SU-DHL-6 (cell line): Measurements from ENCODE around the gene KAZN.

Experiments
- CTCF ChIP-seq: fragments of 200-600 bp; sonication (generic); IDR thresholded peaks from one replicate; pipeline ENCODE4 v1.5.1; 2017; ENCODE audit warnings: antibody characterized with exemption, mild to moderate bottlenecking, low read length, moderate library complexity; ENCODE audit not compliant: insufficient read depth, poor library complexity, severe bottlenecking
- EZH2phosphoT487 ChIP-seq: fragments of 200-600 bp; sonication (generic), shearing (Covaris generic); conservative IDR thresholded peaks from 2 replicates; pipeline ENCODE4 v1.6.1; 2018; ENCODE audit warnings: mild to moderate bottlenecking, antibody characterized with exemption, low read length, moderate library complexity, mixed read lengths

DNA sequence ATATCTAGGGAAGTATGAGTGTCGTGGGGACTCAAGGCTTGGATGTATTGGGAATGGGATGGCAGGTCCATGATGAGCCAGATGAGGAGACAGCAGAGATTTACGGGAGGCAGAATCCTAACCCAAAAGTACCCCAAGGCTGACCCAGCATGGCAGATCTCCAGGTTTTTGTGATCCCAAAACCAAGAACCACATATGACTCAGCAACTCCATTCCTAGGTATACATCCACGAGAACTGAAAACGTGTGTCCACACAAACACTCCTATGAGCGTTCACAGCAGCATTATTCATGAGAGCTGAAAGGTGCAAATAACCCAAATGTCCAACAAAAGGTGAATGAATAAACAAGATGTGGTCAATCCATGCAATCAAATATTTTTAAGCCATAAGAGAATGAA lies 201.5 kb downstream of the KAZN start:
- TF ChIP-seq CTCF = no peak
- no peak for TF ChIP-seq EZH2phosphoT487
